Measurements from ENCODE around the gene CPM.
"Not testable (repeated sequence)": the region's sequence is repeated elsewhere in the genome, so short reads cannot be mapped to it uniquely, and the experiment has no call there.

- not testable (repeated sequence) for TF ChIP-seq POLR2A (IDR thresholded peaks at IDR 0.05; ENCODE audit: low read depth, low read length); CTCF (IDR thresholded peaks at IDR 0.05; ENCODE audit: extremely low read depth in 1 of 2, insufficient read depth in 1 of 2, low read depth in 1 of 2, low read length in 2 of 2); POLR2AphosphoS5 (IDR thresholded peaks at IDR 0.05; ENCODE audit: insufficient read depth, low read depth, low read length); EZH2 (IDR thresholded peaks at IDR 0.05; ENCODE audit: borderline replicate concordance, low read depth, low read length, severe bottlenecking); GATA2 (IDR thresholded peaks at IDR 0.05; ENCODE audit: insufficient read depth, insufficient read length, low read depth, low read length)
Observed at GRCh38 chr12:68841175-68841574, 91.8 kb downstream of the CPM start.
